Ecto neural progenitor cell (in vitro differentiated cells): ENCODE data around the gene NUDT1.

ENCODE experiments used
- DNase-seq: peaks from one replicate; pipeline ENCODE4 v3.0.0-alpha.2; 2018; ENCODE audit warnings: low spot score

Gene NUDT1

DNA sequence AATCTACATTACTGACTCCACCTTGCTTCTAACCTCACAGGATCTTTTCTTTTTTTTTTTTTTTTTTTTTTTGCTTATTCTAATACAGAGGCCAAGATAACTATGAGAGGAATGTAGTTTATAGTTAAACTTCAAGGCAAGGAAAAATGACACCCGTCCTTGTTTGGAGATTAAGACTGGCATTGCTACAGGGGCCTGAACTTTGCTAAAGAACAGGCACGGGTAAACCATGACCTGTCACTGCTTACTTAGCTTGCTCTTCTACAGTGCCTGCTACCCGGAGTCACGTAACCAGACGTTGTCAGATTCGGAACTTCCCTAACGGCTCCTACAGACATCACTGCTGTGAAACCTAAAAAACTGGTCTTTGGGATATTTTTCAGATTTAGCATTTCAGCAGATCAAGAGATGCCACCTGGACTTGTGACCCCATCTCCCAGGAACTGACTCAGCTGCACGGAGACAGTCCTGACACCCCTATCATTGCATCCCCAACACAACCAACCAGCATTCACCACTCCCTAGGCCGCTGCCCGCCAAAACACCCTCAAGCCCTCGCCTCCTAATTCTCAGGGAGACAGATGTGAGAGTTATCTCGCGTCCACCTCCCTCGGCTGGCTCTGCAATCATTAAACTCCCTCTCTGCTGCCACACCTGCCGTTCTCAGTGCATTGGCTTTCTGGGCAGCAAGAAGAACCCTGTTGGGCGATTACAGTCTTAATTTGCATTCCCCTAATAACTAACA, 36.8 kb upstream of the NUDT1 start:
- DNase-seq, result no peak

DNA sequence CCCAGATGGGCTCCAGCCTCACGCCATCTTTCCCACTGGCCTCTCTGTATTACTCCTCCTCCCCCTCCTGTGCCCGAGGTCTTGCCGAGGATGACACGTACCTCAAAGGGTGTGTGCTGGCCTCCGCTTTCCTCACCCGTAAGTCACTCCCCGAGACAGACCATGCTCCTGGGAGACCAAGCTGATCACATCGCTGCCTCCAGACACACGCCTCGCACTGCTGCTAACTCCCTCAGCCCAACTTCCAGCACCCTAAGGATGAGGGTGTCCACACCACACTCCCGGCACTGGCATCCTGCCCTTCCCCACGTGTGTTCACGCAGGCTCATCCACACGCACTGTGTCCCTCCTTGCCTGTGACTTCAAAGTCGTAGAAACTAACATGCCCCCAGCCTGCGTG, 33.3 kb upstream of the NUDT1 start:
- DNase-seq, result no peak

DNA sequence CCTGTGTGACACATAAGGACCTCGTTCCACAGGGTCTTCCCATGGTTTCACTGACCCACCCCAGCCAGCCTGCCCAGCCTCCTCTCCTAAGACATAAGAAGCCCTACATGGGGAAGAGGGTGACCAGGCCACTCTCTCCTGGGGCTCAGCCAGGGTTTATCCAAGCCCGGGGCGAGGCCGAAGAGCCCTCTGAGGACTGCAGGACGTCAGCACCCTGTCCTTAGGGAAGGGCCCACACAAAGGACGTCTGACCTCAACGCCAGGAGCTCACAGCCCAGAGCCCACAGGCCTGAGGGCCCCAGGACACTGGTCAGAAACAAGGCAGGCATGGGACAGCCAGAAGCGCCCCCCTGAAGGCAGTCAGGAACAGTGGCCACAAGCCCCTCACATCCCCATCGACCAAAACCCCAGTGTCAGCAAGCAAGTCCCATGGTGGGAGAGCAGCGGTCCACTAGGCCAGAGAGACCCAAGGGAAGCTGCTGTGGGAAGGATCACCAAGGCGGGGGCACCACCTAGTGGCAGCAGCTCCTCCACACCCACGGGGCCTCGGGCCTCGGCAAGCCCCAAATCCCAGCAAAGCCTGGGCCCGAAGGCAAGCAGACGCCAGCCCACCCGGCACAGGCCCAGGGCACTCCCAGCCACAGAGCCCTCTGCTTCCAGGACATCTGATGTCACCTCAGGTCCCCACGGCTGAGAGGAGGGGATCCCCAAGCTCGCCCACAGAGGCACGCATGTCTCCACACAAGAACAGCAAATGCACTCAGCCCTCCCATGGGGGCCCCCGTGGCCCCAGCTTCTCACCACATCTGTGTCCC, 32.7 kb upstream of the NUDT1 start:
- peak; percentile 86 for DNase-seq

DNA sequence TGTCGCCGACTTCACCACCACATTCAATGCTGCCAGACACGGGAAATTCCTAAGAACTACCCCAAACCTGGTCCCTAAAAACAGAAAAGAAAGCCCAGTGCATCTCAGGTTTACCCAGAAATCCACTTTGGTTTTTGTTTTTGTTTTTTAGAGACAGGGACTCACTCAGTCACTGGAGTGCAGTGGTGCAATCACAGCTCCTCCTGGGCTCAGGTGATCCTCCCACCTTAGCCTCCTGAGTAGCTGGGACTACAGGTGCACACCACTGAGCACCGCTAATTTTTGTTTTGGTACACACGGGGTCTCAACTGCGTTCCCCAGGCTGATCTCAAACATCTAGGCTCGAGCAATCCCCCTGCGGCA, 32.1 kb upstream of the NUDT1 start:
- no peak for DNase-seq

DNA sequence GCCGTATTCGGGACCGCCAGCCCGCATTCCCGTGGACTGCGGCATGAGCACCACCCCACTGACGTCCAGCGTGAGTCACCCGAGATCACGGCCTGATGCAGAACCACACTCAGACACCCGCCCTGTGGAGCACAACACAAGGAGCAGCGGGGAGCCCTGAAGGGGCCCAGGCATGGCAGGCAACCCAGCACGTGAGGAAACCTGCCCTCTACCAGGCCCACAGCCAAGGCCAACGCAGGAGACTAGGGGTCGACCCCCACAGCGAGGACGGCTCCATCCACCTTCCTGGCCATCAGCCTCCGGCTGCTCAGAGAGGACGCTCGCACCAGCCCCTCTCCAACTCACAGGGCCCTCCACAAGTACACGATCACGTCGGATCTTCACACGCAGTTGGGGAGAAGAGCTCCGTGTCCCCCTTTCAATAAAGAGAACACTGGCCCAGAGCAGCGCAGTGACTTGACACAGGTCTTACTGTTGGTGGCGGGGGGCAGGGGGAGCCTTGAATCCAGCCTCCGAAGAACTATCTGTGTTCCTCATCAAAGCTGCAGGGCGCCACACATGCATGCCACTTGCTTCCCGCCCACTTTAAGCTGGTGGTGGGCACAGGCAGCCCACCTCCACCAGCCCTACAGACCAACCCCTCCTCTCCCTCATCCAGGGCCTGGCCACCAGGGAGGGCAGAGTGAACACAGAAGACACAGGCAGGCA, 31.3 kb upstream of the NUDT1 start:
- no peak for DNase-seq

DNA sequence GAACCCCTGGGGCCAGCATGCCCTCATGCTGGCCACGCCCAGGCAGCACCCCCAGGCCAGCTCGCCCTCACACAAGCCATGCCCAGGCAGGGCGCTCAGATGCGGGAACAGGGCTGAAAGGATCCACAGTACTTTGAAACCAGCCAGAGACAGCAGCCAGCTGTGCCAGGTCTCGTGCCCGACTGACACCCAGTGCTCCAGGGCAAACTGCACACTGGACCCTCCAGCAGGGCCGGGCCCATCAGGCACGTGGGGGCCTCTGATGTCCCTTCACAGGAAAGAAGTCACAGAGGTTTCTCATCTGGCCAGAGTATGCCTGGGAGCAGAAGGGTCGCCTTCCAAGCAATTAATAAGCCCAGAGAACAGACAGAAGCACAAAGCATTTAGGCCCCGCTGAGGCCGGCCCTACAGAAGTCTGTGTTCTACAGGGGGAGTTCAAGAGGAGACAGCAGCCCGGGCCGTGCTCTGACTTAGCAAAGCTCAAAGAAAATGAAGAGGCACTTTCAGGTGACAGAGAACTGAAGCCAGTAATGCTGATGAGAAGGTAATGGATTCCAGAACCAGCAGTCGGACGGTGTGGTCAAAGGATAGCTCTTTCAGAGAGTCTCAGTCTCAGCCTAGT, 30.7 kb upstream of the NUDT1 start:
- no peak for DNase-seq

DNA sequence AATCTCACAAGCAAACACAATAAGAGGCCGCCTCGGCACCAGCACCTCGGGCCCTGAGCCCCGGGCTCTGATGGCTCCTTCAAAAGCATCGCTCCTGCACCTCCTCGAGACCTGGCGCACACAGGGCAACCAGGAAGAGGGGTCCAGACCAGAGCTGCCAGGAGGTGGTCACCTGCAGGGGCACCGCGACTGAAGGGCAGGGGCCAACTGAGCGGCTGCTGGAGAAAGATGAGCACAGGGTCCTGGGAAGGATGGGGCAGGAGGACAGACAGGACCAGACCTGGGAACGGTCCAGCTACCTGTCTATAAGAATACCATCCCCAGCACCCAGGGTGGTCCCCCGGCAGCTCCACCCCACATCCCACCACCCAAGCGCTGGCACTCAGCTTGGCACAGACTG, 30.1 kb upstream of the NUDT1 start:
- no peak for DNase-seq

DNA sequence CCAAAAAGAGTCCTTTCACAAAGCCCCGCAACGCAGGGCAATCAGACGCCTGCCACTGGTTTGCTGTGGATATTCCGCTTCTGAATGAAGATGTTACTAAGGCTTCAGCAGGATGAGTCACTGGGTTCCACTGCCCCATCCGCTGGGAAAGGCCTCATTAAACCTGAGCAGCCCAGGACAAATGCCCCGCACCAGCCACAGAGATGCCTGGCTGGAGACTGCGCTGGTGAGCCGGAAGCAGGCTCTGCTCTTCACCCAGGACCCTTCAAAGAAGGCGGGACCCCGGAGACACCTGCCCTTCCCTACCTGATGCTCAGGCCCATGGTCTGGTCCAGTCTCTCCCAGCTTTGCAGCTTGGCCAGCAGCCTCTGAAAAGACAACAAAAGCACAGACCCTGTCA, 29.1 kb upstream of the NUDT1 start:
- DNase-seq, result no peak

DNA sequence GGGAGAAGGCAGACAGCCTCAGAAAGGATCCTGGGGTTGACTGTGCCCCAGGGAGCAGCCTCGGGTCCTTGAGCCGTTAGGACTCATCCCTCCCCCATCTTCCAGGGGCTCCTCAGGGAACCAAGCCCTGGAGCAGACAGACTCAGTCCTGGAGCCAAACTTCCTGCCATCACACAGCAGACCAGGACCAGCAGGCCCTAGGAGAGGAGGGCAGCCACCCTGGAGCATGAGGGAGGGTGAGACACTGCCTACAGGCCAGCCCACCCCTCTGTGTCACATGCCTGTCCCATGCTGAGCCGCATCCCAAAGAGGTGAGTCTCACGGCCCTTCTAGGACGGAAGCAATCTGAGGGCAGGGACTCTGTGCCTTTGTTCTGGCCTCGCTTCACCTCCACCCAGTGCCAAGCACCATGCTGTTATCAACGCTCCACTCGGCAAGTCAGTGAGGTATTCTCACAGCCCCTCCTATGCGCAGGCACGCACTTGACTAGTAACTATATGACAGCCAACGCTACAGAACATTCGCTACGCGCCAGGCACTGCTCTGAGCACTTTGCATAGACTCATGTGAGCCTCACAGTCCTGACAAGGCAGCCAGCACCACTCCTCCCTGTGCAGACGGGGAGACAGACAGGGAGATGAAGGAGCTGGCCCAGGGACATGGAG, 28.3 kb upstream of the NUDT1 start:
- DNase-seq, result no peak

DNA sequence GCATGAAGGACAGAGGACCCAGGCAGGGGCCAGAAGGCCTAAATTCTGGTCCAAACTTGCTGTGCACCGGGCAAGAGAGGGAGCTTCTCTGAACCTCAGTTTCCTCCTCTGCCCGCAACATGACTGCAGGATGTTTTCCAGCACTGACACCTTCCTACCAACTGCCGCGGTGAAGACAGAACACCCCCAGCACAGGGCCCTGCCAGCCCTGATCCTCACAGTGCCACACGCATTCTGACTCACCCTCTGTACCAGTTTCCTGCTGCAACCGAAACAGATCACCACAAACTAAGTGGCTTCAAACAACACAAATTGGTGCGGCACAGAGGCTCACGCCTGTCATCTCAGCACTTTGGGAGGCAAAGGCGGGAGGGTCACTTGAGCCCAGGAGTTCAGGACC, 27.4 kb upstream of the NUDT1 start:
- no peak for DNase-seq

DNA sequence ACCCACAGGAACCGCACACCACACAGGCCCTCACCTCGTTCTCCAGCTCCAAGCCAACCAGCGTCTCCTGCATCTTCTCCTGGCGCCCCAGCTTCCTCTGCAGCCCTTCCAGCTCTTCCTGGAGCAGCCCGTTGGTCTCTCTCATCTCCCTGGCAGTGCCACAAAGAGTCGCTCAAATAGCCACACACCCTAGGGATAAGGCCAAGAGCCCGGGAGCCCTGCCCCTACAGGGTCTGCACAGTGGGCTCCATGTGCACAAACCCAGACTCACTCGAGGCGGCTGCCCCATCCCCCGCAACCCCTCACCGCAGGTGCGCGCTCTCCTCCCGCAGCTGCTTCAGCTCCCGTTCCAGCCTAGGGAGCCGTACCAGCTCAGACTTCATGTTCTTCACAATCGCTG, 26.2 kb upstream of the NUDT1 start:
- no peak for DNase-seq

DNA sequence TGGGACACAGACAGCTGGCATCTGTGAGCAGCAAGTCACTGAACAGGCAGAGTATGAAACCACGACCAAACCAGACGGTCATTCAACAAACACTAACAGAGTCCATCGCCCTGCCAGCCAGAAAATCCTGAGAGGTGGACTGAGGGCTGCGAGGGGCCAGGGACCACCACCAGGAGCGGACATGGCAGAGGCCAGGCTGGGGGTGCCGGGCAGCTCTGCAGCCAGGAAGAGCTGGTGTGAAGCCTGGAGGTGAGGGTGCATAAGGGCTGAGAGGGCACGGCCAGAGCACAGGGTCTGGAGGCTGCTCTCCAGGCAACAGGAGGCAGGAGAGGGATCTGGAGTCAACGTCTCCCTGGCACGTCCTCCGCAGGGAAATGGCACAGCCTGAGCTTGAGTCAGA, 24.8 kb upstream of the NUDT1 start:
- no peak for DNase-seq

DNA sequence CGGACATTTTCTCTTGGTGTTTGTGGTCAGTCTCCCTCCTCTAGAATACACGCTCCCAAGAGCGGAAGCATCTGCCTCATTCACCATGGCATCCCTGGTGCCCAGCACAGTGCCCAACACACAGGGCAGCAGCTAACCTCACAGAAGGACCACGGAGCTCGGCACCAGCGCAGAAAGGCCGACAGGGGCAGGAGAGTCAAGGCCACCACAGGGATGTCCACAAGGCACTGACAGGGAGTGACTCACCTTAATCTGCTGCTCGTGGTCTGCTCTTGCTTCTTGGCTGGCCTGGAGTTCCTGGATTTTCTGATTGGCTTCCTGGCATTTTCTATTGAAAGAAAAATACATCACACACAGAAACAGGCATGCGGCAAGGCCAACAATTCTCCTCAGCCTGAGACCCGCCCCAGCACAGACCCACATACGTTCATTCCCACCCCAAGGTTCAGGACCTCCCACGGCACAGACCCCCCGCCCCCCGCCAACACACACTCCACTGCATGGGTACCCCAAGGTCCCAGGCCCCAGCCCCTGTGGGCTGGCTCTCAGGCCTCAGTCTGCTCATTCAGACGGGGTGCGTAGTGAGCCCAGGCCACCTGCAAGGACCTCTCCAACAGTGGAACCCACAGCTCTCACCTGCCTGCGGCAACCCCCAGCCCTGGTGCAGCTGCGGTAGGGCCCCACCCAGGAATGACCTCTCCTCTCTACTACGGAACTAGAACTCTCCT, 24.1 kb upstream of the NUDT1 start:
- DNase-seq, result no peak

DNA sequence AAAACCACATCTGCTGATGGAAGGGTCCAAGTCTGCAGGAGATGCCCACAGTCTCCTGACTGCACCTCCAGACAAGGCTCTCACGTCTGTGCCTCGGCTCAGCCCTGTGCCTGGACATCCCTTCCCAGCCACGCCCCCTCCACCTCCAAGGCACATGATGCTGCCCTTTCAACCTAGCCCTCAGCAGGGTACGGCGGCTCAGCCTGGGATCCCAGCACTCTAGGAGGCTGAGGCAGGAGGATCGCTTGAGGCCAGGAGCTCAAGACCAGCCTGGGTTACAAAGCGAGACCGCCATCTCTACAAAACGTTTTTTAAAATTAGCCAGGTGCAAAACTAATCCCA, 23.6 kb upstream of the NUDT1 start:
- DNase-seq, result no peak

DNA sequence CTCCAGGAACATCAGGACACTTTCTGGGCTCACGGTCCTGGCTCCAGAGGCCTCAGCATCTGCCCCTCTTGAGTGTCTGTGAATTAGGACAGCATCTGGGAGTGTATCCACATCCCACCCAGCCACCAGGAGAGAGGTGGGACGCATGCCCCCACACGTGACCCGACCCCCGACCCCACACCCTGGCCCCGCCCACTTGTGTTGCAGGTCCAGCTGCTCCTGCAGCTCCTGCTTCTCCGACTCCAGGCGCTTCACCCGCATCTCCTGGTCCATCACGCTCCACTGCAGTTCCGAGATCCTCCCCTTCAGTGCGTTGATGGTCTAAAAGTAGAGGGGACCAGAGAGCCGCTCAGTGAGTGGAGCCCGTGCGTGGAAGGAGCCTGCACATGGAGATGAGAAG, 22.9 kb upstream of the NUDT1 start:
- no peak for DNase-seq

DNA sequence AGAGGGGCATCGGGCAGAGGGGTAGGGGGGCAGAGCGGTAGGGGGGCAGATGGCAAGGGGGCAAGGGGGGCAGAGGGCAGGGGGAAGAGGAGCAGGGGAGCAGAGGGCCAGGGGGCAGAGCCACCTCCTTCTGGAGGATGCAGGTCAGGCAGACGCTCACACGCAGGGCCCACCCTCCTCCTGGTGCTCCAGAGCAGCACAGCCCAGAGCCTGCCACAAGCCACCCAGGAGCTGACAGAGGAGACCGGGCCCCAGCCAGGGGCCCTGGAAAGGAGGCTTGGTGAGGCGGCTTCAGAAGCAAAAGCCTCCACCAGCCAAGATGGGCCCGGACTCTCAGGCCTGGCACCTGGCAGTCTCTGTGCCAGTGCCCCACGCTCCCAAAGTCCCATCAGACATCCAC, 22.4 kb upstream of the NUDT1 start:
- no peak for DNase-seq

DNA sequence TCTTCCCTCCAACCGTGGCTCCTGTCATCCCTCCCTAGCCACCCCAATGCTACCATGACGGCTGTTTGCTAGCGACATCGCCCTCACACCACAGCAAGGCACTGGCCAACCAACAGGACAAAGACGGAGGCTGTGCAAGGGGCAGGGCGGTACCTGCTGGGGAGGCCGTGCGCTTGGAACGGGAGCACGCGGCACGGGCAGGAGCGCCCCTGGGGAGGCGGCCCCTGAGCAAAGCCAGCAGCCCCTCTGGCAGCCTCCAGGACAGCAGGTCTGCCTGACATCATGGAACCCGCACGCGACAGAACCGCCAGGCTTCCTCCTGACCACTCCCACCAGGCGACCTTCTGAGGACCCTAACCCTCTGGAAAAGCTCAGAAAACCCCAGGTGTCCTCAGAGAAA, 22.0 kb upstream of the NUDT1 start:
- no peak for DNase-seq

DNA sequence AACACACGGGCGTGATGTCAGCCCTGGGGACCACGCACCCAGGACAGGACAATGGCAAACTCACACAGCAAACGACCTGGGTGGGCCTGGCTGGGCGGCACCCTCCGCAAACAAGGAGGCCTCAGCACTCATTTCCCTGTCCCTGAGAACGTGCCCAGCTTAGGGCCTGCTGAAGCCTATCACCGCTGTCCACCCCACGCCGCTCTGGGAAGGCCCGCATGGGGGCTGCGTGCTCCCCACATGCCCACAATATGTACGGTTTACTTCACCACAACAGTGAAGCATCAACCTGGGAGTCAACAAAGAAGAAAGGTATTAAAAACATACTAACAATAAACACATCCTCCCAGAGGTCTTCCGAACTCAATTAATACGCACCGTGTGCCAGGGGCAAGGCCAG, 21.5 kb upstream of the NUDT1 start:
- DNase-seq, result no peak

DNA sequence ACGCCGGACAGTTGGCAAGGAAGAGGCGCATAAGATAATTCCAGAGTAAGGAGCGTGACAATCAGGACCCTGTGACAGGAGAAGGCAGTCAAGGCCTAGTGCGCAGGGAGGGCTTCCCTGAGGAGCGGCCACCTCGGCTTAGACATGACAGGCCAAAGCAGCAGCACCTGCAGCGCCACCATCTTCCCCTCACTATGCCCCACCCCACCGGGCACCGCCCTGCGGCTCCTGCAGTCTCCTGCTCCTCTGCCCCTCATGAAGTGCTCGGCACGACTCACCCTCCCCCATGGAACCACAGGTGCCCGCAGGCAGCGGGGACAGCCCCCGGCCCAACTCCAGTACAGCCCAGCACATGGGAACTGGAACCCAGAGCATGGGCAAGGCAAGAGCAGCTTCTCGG, 21.1 kb upstream of the NUDT1 start:
- DNase-seq, result no peak

DNA sequence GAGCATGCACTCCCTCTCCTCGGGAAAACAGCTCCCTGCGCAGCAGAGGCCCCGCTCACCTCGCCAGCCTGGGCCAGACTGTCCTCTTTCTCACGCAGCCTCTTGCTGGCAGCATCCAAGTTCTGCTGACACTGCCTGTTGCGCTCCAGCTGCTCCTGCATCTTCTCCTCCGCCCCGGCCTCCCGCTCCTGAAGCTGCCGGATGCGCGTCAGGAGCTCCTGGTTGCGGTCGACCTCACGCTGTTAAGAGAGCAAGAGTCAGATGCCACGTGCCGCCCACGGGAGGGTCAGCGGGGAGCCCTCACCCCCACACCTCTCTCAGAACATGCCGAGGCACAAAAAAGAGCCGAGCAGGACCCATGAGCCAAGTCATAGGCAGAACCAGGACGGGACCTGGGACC, 19.5 kb upstream of the NUDT1 start:
- DNase-seq, result no peak

DNA sequence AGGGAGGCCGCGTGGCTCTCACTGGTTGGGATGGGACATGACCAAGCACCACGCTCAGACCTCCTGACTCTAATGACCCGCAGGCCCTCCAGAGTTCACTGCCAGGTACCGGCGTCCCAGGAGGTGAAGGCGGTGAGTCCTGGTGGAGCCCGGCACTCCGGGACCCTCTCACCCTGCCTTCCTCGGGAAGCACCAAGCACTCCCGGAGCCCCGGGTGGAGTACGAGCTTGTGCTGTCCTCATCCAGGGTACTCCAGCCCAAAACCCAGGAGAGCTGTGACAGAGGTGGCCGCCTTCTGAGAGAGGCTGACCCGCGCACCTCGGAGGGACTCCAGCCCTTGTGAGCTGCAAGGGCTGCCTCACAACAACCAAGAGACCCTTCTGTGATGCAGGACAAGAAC, 18.7 kb upstream of the NUDT1 start:
- no peak for DNase-seq

DNA sequence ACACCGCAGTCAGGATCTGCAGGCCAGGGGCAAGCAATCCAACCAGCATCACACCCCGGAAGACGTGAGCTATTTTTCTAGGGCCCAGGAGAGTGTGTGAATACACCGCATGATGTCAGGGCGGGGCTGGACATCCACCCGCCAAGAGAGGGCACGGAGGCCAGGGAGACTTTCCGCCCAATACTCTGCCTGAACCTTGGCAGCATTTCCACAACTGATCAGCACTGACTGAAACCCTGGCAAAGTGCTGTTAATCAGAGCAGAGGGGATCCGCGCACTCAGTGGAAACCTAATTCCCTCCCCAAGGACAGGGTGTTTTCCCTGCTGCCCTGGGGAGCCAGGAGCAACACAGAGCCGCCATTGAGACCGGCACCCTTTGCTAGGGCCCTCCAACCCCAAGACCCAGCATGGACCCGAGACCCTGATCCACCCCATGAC, 17.5 kb upstream of the NUDT1 start:
- DNase-seq, result no peak
